Measurements from ENCODE around the gene CREB5. TPM values are rescaled to one million over a fixed set of nuclear protein-coding genes. Genes with fewer than 3 reads are reported as not detected.

The CREB5 gene
- total RNA-seq, 1 donor: 17.8 TPM

GRCh38 chr7:28564755-28565374, 152.5 kb downstream of the CREB5 start:
- Histone ChIP-seq H3K9me3 (ENCODE audit: low read depth, low read length) (no peaks in the 10 kb centered on the region), H3K4me1 (ENCODE audit: insufficient read depth, low read length) (no peaks in the 10 kb centered on the region), H3K27me3 (ENCODE audit: insufficient read depth, low read length) (no peaks in the 10 kb centered on the region), H3K4me3 (ENCODE audit: low read length) (no peak overlapping the region)

DNA sequence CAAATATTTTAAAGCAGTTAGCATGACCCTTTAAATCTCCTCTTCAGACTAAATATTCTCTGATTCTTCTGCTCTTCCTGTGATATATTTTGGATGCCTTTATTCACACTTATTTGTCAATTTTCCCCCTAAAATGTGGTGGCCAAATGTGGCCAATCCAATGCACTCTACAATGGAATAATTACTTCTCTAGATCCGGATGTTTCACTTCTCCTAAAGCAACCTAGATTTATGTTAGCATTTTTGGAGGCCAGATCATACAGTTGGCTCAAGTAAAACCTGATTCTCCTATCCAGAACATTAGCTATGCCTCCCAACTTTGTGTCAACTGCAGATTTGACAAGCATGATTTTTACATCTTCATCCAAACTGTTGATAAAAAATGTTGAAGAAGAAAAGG, 153.7 kb downstream of the CREB5 start:
- Histone ChIP-seq H3K4me1 (ENCODE audit: insufficient read depth, low read length) (no peaks in the 10 kb centered on the region), H3K9me3 (ENCODE audit: low read depth, low read length) (no peaks in the 10 kb centered on the region), H3K27me3 (ENCODE audit: insufficient read depth, low read length) (no peaks in the 10 kb centered on the region), H3K4me3 (ENCODE audit: low read length) (no peak overlapping the region)

DNA sequence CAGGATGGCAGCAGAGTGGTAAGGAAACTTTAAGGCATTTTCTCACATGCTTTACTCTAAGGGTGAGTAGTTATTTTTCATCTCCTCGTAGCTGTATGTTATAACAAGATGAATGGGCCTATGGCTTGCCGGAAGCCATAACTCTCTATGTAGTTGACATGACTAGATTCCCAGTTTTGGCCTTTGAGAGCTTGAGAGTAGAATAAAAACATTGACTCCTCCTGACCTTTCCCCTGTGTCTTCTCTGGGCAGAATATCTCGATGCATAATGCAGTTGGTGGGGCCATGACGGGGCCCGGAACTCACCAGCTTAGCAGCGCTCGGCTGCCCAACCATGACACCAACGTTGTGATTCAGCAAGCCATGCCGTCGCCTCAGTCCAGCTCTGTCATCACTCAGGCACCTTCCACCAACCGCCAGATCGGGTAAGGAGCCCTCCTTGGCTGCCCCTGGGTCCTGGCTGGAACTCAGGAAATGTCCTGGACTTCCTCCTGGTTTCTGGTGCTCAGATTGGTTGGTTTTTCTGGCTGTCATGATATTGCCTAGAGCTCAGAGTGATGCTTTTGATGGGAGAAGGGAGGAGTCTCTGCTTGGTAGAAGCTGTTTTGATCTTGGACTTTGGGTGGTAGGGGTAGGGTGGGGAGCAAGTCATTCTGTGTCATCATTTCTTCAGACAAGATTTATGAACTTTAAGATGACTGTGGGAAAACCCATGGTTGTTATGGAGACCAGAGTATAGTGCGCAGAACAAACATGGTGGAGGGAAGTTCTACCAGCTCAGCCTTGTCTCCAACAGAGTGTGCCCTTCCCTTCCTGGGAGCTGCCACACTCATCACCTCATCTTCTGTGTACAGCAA, 158.0 kb downstream of the CREB5 start:
- Histone ChIP-seq H3K4me3 (ENCODE audit: low read length) (no peak overlapping the region), H3K9me3 (ENCODE audit: low read depth, low read length) (no peaks in the 10 kb centered on the region), H3K27me3 (ENCODE audit: insufficient read depth, low read length) (no peaks in the 10 kb centered on the region), H3K4me1 (ENCODE audit: insufficient read depth, low read length) (no peaks in the 10 kb centered on the region)

DNA sequence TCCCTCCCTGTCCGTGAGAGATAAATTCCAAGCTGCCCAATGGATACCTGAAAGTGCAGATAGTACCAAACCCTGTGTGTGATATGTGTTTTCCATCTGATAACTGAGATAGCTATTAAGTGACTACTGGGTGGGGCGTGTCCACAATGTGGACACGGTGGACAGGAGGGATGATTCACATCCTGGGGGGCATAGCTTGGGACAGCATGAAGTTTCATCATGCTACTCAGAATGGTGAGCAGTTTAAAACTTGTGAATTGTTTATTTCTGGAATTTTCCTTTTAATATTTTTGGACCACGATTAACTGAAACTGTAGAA, 158.6 kb downstream of the CREB5 start:
- no peaks in the 10 kb centered on the region for H3K4me1 ChIP-seq (ENCODE audit: insufficient read depth, low read length)
- H3K4me3 ChIP-seq (ENCODE audit: low read length): no peak overlapping the region
- H3K27me3 ChIP-seq (ENCODE audit: insufficient read depth, low read length): no peaks in the 10 kb centered on the region
- H3K9me3 ChIP-seq (ENCODE audit: low read depth, low read length): no peaks in the 10 kb centered on the region

- Histone ChIP-seq H3K4me3 (ENCODE audit: low read length) (no peak overlapping the region), H3K27me3 (ENCODE audit: insufficient read depth, low read length) (no peaks in the 10 kb centered on the region), H3K4me1 (ENCODE audit: insufficient read depth, low read length) (no peaks in the 10 kb centered on the region), H3K9me3 (ENCODE audit: low read depth, low read length) (no peaks in the 10 kb centered on the region)
These were observed 159.1 kb downstream of the CREB5 start for GRCh38 chr7:28571405-28571804.

- Histone ChIP-seq H3K27me3 (ENCODE audit: insufficient read depth, low read length) (no peaks in the 10 kb centered on the region), H3K4me1 (ENCODE audit: insufficient read depth, low read length) (no peaks in the 10 kb centered on the region), H3K9me3 (ENCODE audit: low read depth, low read length) (no peaks in the 10 kb centered on the region), H3K4me3 (ENCODE audit: low read length) (no peak overlapping the region)
These were observed 160.2 kb downstream of the CREB5 start for GRCh38 chr7:28572321-28573058.

DNA sequence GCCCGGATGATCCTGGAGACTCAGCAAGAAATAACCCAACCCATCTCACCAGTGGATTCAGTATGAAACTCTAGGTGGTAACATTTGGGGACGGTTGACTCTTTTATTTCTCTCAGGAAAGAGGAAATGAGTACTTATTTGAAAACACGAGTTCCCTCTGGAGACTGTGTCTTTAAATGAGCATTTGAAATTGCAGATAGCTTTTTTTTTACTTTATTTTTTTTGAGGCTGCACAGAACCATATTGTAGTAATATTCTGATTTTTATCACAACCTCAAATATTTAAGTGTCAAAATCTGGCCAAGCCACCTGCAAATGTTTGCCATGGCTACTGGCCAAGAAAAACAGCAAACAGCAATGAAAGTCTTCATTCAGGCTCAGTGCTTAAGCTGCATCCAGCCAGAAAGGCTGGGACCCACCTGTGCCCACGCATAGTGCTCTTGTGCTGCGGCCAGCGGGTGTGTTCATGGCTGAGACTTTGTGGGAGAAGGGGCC, 160.8 kb downstream of the CREB5 start:
- no peaks in the 10 kb centered on the region for H3K4me1 ChIP-seq (ENCODE audit: insufficient read depth, low read length)
- no peak overlapping the region for H3K4me3 ChIP-seq (ENCODE audit: low read length)
- H3K9me3 ChIP-seq (ENCODE audit: low read depth, low read length): no peaks in the 10 kb centered on the region
- no peaks in the 10 kb centered on the region for H3K27me3 ChIP-seq (ENCODE audit: insufficient read depth, low read length)

- no peaks in the 10 kb centered on the region for H3K4me1 ChIP-seq (ENCODE audit: insufficient read depth, low read length)
- H3K9me3 ChIP-seq (ENCODE audit: low read depth, low read length): no peaks in the 10 kb centered on the region
- no peak overlapping the region for H3K4me3 ChIP-seq (ENCODE audit: low read length)
These were observed 161.5 kb downstream of the CREB5 start for GRCh38 chr7:28573651-28574301.

GRCh38 chr7:28575241-28575643, 162.9 kb downstream of the CREB5 start:
- H3K4me3 ChIP-seq (ENCODE audit: low read length): no peak overlapping the region
- H3K9me3 ChIP-seq (ENCODE audit: low read depth, low read length): no peaks in the 10 kb centered on the region
- no peaks in the 10 kb centered on the region for H3K27me3 ChIP-seq (ENCODE audit: insufficient read depth, low read length)
- no peaks in the 10 kb centered on the region for H3K4me1 ChIP-seq (ENCODE audit: insufficient read depth, low read length)

More at GRCh38 chr7:28573651-28574301, 161.5 kb downstream of the CREB5 start:
- no peaks in the 10 kb centered on the region for H3K27me3 ChIP-seq (ENCODE audit: insufficient read depth, low read length)

- no peaks in the 10 kb centered on the region for H3K27me3 ChIP-seq (ENCODE audit: insufficient read depth, low read length)
- no peaks in the 10 kb centered on the region for H3K9me3 ChIP-seq (ENCODE audit: low read depth, low read length)
- no peak overlapping the region for H3K4me3 ChIP-seq (ENCODE audit: low read length)
- no peaks in the 10 kb centered on the region for H3K4me1 ChIP-seq (ENCODE audit: insufficient read depth, low read length)
These were observed 164.3 kb downstream of the CREB5 start for GRCh38 chr7:28576656-28577055.

GRCh38 chr7:28579571-28579970, 167.3 kb downstream of the CREB5 start:
- H3K27me3 ChIP-seq (ENCODE audit: insufficient read depth, low read length): no peaks in the 10 kb centered on the region
- H3K4me3 ChIP-seq (ENCODE audit: low read length): no peak overlapping the region
- no peaks in the 10 kb centered on the region for H3K9me3 ChIP-seq (ENCODE audit: low read depth, low read length)
- no peaks in the 10 kb centered on the region for H3K4me1 ChIP-seq (ENCODE audit: insufficient read depth, low read length)

GRCh38 chr7:28580665-28581064, 168.3 kb downstream of the CREB5 start:
- no peaks in the 10 kb centered on the region for H3K4me1 ChIP-seq (ENCODE audit: insufficient read depth, low read length)
- H3K4me3 ChIP-seq (ENCODE audit: low read length): no peak overlapping the region
- no peaks in the 10 kb centered on the region for H3K27me3 ChIP-seq (ENCODE audit: insufficient read depth, low read length)
- H3K9me3 ChIP-seq (ENCODE audit: low read depth, low read length): no peaks in the 10 kb centered on the region

DNA sequence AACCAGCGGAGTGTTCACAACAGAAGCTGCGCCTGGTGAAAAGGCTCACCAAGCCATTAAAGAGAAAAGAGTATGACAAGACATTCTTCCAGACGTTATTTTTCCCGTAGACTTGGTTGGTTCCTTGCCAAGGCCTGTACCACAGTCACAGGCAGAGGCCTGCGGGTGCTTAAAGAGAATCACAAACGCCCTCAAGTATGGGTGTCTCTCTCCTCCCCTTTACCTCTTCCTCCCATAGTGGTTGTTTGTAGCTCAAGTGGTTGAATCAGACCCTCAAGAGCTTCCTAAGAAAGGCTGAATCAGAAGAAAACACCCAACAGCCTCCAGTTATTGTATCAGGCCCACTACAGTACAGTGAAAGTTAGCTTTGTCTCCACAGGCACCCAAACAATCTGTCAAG, 169.0 kb downstream of the CREB5 start:
- Histone ChIP-seq H3K4me3 (ENCODE audit: low read length) (no peak overlapping the region), H3K27me3 (ENCODE audit: insufficient read depth, low read length) (no peaks in the 10 kb centered on the region), H3K9me3 (ENCODE audit: low read depth, low read length) (no peaks in the 10 kb centered on the region), H3K4me1 (ENCODE audit: insufficient read depth, low read length) (no peaks in the 10 kb centered on the region)

DNA sequence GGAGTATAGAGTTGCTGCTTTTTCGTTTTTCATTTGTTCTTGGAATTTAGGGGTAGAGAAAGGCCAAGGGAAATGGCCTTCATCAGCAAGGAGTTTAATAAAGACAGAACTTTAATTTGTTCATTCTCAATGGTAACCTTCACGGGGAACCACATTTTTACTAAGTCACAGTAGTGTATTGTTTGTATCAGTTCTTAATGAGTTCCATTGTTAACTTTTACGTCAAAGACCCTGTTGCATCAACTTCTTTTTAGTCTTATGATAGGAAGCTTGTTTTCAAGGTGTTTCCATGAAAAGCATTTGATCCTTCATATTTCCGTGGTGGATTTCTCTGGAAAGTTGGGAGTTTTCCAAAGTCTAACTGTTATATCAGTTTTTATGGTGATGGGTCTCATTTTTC, 169.9 kb downstream of the CREB5 start:
- Histone ChIP-seq H3K4me1 (ENCODE audit: insufficient read depth, low read length) (no peaks in the 10 kb centered on the region), H3K4me3 (ENCODE audit: low read length) (no peak overlapping the region), H3K9me3 (ENCODE audit: low read depth, low read length) (no peaks in the 10 kb centered on the region), H3K27me3 (ENCODE audit: insufficient read depth, low read length) (no peaks in the 10 kb centered on the region)

- Histone ChIP-seq H3K27me3 (ENCODE audit: insufficient read depth, low read length) (no peaks in the 10 kb centered on the region), H3K4me3 (ENCODE audit: low read length) (no peak overlapping the region), H3K9me3 (ENCODE audit: low read depth, low read length) (no peaks in the 10 kb centered on the region), H3K4me1 (ENCODE audit: insufficient read depth, low read length) (no peaks in the 10 kb centered on the region)
These were observed 171.9 kb downstream of the CREB5 start for GRCh38 chr7:28584235-28584634.
